AG08395 (cell line): Measurements from ENCODE around the gene TMPRSS13.
A peak's percentile ranks its signal among the peaks of the same experiment; 100 is the strongest.

Experiments used
- DNase-seq: peaks from one replicate; pipeline ENCODE4 v3.0.0; 2012; ENCODE audit warnings: mixed read lengths, low spot score

The TMPRSS13 gene

DNA sequence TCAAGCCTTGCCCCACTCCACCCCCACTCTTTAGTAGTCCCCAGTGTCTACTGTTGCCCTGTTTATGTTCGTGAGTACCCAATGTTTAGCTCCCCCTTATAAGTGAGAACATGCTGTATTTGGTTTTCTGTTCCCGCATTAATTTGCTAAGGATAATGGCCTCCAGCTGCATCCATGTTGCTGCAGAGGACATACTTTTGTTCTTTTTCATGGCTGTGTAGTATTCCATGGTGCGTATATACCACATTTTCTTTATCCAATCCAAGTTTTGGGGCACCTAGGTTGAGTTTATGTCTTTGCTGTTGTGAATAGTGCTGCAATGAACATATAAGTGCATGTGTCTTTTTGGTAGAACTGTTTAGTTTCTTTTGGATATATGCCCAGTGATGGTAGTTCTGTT lies 36.6 kb downstream of the TMPRSS13 start:
- no peak for DNase-seq

DNA sequence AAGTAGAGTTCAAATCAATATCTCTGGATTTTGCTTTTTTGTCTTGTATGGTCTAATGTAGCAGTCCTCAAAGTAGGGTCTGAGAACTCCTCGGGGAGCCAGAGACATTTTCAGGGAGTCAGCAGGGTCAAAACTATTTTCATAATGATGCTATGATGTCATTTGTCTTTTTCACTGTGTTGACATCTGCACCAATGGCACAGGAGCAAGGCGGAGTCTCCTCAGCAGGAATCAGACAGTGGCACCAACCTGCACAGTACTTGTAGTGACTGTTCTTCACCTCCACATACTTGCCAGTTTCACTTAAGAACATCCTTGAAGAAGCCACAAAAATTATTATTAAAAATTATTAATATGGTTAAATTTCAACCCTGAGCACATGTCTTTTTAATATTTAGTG lies 37.8 kb downstream of the TMPRSS13 start:
- no peak for DNase-seq

GRCh38 chr11:117888139-117888566 lies 41.0 kb downstream of the TMPRSS13 start:
- DNase-seq: no peak

GRCh38 chr11:117887431-117888138 lies 41.6 kb downstream of the TMPRSS13 start:
- no peak for DNase-seq

- no peak for DNase-seq
Observed at GRCh38 chr11:117885777-117886176, 43.4 kb downstream of the TMPRSS13 start.

DNA sequence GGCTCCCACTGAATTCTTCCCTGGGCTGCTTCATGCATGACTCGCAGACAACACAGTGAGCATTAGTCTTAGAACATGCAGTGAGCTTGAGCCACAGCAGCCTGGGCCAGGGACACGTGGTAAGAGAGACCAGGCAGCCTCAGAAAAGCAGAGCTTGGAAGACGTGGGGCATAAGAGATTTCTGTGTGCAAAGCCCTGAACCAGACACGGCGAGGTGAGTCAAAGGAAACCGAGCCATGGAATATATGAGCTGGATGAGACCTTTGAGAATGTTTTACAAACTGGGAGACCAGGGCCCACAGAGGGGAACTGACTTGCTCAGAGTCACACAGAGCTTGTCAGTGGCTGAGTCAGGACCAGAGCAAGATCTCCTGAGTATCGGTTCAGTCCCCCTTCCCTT lies 44.2 kb downstream of the TMPRSS13 start:
- DNase-seq: peak; percentile 29

GRCh38 chr11:117883063-117883462 lies 46.1 kb downstream of the TMPRSS13 start:
- no peak for DNase-seq

- DNase-seq: no peak
Observed at GRCh38 chr11:117882311-117882905, 46.8 kb downstream of the TMPRSS13 start.

- DNase-seq: no peak
Observed at GRCh38 chr11:117881217-117881616, 48.0 kb downstream of the TMPRSS13 start.

DNA sequence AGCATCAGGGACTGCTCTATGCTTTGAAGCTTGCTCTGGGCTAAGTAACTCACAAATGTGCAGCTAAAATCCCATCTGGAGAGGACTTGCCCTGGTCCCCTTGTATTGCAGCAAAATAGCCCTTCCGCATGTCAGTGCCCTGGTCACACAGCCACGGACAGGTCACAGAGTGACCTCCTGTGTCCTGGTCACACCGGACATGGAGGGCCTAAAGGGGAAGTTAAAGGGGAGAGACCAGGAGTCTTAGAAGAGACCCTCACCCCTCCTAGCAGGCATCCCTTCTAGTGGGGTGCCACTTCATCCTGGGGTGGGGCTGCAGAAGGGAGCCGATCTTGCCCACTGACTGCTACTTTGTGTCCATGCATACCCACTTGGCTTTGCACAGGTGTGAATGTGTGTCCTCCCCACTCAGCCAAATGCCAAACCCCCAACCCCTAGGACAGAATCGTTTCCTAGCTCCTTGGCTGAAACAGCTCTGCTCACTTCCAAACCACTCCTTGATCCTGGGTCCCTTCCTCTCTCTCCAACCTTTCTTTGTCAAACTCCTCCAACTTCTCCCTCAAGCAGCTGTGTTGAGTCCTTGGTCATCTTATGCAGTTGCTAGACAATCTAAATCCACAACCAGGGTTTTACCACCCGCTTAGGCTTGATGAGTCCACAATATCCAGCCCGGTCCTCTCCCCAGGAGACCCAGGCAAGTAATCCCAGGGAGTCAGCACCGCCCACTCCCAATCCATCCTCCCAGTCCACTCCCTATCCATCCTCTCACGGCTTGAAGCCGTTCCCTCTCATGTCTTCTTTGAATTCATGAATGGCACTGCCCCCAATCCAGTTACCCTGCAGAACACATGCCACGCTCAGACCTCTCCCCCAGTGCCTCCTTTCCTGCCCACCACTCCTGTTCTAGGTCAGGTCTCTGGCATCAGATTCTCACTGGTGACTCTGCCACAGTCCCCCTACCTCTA lies 49.4 kb downstream of the TMPRSS13 start:
- DNase-seq: no peak

DNA sequence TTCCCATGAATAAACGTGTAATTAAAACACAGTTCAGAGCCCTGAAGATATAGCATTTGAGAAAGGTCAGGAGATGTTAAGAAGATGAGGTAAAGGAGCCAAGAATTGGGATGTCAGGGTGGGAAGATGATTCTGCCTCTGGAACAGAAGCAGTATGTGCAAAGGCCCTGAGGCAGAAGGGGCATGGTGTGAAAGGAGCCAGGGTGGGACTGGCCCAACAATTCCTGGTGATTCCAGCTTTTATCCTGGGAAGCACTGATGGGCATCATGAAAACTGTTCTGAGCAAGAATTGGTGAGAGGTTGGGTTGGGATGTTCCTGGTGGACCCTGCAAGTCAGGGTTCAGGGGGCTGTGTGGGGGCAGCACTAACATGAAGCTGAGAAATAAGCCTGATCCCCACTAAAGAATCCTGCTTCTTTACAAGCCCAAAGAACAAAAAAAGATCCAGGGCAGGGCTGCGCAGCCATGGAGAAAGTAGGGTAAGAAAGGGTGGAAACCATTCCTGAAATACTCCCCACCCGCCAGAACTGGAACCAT lies 50.2 kb downstream of the TMPRSS13 start:
- DNase-seq: no peak

- no peak for DNase-seq
Observed at GRCh38 chr11:117878314-117878938, 50.8 kb downstream of the TMPRSS13 start.

- no peak for DNase-seq
Observed at GRCh38 chr11:117877120-117877784, 52.0 kb downstream of the TMPRSS13 start.

DNA sequence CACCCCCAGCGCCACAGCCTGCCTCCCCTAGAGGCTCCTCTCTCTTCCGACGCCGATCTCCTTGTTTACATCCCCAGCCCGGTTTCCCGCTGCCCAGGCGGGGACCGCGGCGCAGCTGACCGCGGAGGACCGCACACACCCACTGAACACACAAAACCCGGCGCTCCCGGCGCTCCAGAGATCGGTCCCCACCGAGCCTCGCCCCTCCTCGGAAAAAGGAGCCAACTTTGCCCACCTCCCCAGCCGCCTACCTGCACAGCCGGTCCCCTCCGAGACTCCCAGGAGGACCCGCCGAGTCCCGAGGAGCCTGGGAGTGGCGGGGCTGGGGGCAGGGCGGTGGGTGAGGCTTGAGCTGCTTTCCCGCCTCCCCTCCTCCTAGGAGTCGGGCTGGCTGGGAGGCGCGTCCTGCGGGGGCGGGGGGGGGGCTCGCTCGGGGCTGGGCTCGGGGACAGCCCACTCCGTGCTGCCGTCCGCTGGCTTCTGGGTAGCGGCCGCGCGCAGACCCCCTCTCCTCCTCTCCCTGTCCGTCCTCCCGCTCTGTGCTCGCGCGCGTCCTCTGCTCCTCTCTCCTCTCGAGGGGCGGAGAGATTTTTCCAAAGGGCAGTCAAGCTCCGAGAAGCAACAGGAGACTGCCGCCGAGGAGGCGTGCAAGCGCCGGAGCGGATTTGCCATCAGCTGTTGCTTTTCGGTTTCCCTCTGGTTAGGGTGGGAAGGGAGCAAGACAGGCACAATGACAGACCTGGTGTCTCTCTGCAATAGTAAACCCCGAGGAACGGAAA lies 52.7 kb downstream of the TMPRSS13 start, which contains the start of gene FXYD6:
Gene FXYD6, minus strand, starts transcription at position 318 of the 779 bp plus-strand sequence. CDS start 33,882 bp downstream, outside the sequence.
- DNase-seq: no peak

DNA sequence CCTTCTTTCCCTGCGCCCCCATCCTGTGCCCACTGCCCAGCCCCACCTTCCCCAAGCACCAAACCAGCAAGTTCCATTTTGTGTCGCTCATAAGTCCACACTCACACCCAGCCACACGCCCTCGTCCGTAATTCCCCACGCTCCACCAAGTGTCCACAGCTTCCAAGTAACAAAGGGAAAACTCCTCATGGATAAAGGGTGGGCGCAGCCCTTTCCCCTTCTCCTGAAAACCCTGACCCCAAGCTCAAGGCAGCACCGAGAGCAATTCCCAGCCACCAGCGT lies 53.2 kb downstream of the TMPRSS13 start:
- no peak for DNase-seq

GRCh38 chr11:117875382-117876058 lies 53.7 kb downstream of the TMPRSS13 start:
- no peak for DNase-seq

- no peak for DNase-seq
Observed at GRCh38 chr11:117874910-117875381, 54.3 kb downstream of the TMPRSS13 start.

DNA sequence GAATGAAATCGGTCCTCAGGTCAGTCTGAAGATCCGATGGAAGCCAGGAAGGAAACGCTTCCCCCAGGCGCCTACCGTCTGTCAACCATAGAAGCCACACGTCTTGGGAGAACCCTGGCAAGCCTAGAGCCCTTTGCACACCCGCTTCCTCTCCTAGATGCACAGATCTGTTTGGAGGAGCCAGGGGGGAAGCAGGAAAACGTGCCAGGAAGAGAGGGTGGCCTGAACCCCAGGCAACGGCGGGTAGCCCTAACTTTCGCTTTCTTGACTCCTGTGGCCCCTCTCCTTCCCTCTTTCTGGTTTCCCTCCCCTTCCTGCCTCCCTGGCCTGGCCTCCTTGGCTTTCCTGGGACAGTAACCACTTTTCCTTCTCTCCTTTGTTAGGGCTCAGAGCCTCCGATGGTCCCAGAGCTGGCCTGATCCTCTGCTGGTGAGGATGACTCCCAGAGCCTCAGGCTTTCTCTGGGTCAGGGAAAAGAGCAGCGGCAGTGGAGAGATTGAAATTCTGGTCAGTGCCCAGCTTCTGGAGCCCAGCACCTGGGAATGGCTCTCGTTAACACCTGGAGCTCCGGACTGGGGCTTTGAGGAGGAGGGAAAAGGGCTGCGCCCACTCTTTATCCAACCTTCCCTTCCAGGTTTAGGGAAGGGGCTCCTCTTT lies 54.8 kb downstream of the TMPRSS13 start:
- no peak for DNase-seq

GRCh38 chr11:117873828-117874125 lies 55.4 kb downstream of the TMPRSS13 start:
- DNase-seq: no peak
